Kidney (tissue), 14 donors: ENCODE measurements around the gene MAK. TPM values are rescaled to one million over a fixed set of nuclear protein-coding genes. Genes with fewer than 3 reads are reported as not detected.

Experiments used
- DNase-seq, 5 donors: peaks; one replicate each; pipeline ENCODE4 v3.0.0-alpha.2; 2013 to 2020
- FAIRE-seq: peaks from 2 replicates; lab custom pipeline; 2012; peaks lifted over from hg19 to GRCh38; lab: Jason Lieb, UNC
- H3K27ac ChIP-seq, 2 donors: one replicate each; pipeline ENCODE4 v1.7.0; 2013; ENCODE audit warnings: low read depth in 2 of 2, low read length in 2 of 2, inconsistent platforms in 1 of 2
- H3K27me3 ChIP-seq: one replicate; pipeline ENCODE4 v1.7.1; 2013; ENCODE audit warnings: low read length, inconsistent platforms; ENCODE audit not compliant: control insufficient read depth, insufficient read depth
- H3K36me3 ChIP-seq, 3 donors: one replicate each; pipeline versions ENCODE4 v1.7.0 to v1.7.1; 2013; ENCODE audit warnings: low read length in 3 of 3, control low read depth in 1 of 3, inconsistent platforms in 1 of 3; ENCODE audit not compliant: insufficient read depth in 3 of 3, control insufficient read depth in 2 of 3
- H3K4me1 ChIP-seq, 3 donors: one replicate each; pipeline versions ENCODE4 v1.7.0 to v1.7.1; 2013; ENCODE audit warnings: low read length in 3 of 3, inconsistent platforms in 1 of 3, low read depth in 1 of 3; ENCODE audit not compliant: control insufficient read depth in 2 of 3, insufficient read depth in 2 of 3
- H3K4me3 ChIP-seq, 3 donors: one replicate each; pipeline versions ENCODE4 v1.7.0 to v1.8.1; 2013; ENCODE audit warnings: low read length in 3 of 3, control low read depth in 1 of 3, inconsistent platforms in 1 of 3
- H3K9ac ChIP-seq, 3 donors: one replicate each; pipeline versions ENCODE4 v1.7.0 to v1.7.1; 2013; ENCODE audit warnings: low read length in 3 of 3, control low read depth in 1 of 3, inconsistent platforms in 1 of 3
- H3K9me3 ChIP-seq, 3 donors: one replicate each; pipeline versions ENCODE4 v1.7.0 to v1.7.1; 2013; ENCODE audit warnings: low read length in 3 of 3, control low read depth in 1 of 3, inconsistent platforms in 1 of 3; ENCODE audit not compliant: control insufficient read depth in 2 of 3, insufficient read depth in 1 of 3
- CTCF ChIP-seq: IDR thresholded peaks from 3 replicates; pipeline ENCODE4 v1.5.1; 2012; ENCODE audit warnings: mild to moderate bottlenecking, moderate library complexity, borderline replicate concordance; ENCODE audit not compliant: insufficient read depth; ENCODE audit errors: extremely low read depth
- intact Hi-C: fragments of 100-400 bp; cut with DNase I; formaldehyde crosslinking; loops from one replicate; pipeline ENCODE4 v1.11.1; 2022
- polyA plus RNA-seq: library from polyadenylated mRNA; stranded (reverse); fragments of 350-450 nt; fragmentation: Illumina TruSeq; extraction: RNeasy Lipid Tissue Mini Kit (QIAGEN cat#74804); gene quantifications from one replicate; pipeline ENCODE4 v1.2.3, GENCODE V29; 2014; ENCODE audit warnings: low read depth, low replicate concordance; ENCODE audit not compliant: insufficient read depth
- total RNA-seq: library from RNA; stranded (reverse); fragmentation: NEBNext Ultra II Directional; extraction: Animal tissue kit (Norgen Biotek cat#: 25700); gene quantifications from one replicate; pipeline ENCODE4 v1.2.1, GENCODE V29; 2021
- donor health status: control.
- donor health status: control.
- donor health status: control.
- donor health status: control.
- donor health status: control.
- donor health status: DM: yes; HTN: yes; CAD: no.
- donor health status: Normal renal cell carcinoma (clear cell type).

Gene MAK
- total and polyA plus RNA-seq, 2 donors from 2014 or later = 0.66 TPM; not detected in 1

GRCh38 chr6:10801224-10801848 is 37.0 kb downstream of the MAK start:
- H3K27me3 ChIP-seq = no peaks in the 10 kb centered on the region
- FAIRE-seq (peak; percentile 53), DNase-seq (peak in 4 of 5 donors; percentile 68 to 75 (median 70))
- no peak overlapping the region for H3K27ac ChIP-seq
- no peaks in the 10 kb centered on the region for H3K9me3 ChIP-seq
- no peaks in the 10 kb centered on the region for H3K36me3 ChIP-seq
- TF ChIP-seq CTCF = peak; percentile 90
- no peak overlapping the region for H3K4me3 ChIP-seq
- H3K4me1 ChIP-seq = no peaks in the 10 kb centered on the region
- intact Hi-C loops = loop anchor here (10.0 kb wide), 1 partner anchor 327 kb away; no protein-coding TSS in a partner anchor
- H3K9ac ChIP-seq = no peak overlapping the region

- H3K4me3 ChIP-seq = no peak overlapping the region
- no peak for DNase-seq
- H3K27me3 ChIP-seq = no peaks in the 10 kb centered on the region
- intact Hi-C loops = loop anchor here (10.0 kb wide), 1 partner anchor 326 kb away; no protein-coding TSS in a partner anchor
- H3K4me1 ChIP-seq = no peaks in the 10 kb centered on the region
- TF ChIP-seq CTCF = no peak
- H3K9me3 ChIP-seq = no peaks in the 10 kb centered on the region
- no peak for FAIRE-seq
- H3K27ac ChIP-seq = no peak overlapping the region
- no peaks in the 10 kb centered on the region for H3K36me3 ChIP-seq
- no peak overlapping the region for H3K9ac ChIP-seq
Measured at GRCh38 chr6:10800810-10801209, 37.5 kb downstream of the MAK start.

- no peak overlapping the region for H3K9ac ChIP-seq
- H3K27me3 ChIP-seq = no peaks in the 10 kb centered on the region
- H3K9me3 ChIP-seq = no peaks in the 10 kb centered on the region
- FAIRE-seq (no peak), DNase-seq (no peak)
- H3K4me3 ChIP-seq = no peak overlapping the region
- intact Hi-C loops = no loop called here
- no peak overlapping the region for H3K27ac ChIP-seq
- H3K36me3 ChIP-seq = peaks cover 0 to 4% (median 0%) of the 10 kb centered on the region in 3 donors
- no peaks in the 10 kb centered on the region for H3K4me1 ChIP-seq
- TF ChIP-seq CTCF = no peak
Measured at GRCh38 chr6:10794239-10794638, 44.1 kb downstream of the MAK start.
